GM21576 (cell line): ENCODE results near the gene ENTPD7.
"Not testable (repeated sequence)": the region's sequence is repeated elsewhere in the genome, so short reads cannot be mapped to it uniquely, and the experiment has no call there.

Experiments
- ATAC-seq: cut with Tn5 transposase; IDR thresholded peaks from one replicate; pipeline ENCODE4 v1.9.1; 2021; ENCODE audit warnings: mild to moderate bottlenecking, moderate library complexity; ENCODE audit not compliant: unreplicated experiment

ENTPD7 gene

GRCh38 chr10:99740933-99741559 lies 81.7 kb downstream of the ENTPD7 start:
- ATAC-seq, result no peak

GRCh38 chr10:99742254-99742653 lies 82.9 kb downstream of the ENTPD7 start:
- no peak for ATAC-seq

GRCh38 chr10:99742701-99743100 lies 83.4 kb downstream of the ENTPD7 start:
- no peak for ATAC-seq

GRCh38 chr10:99743841-99744240 lies 84.5 kb downstream of the ENTPD7 start:
- ATAC-seq, result no peak

GRCh38 chr10:99746166-99746565 lies 86.9 kb downstream of the ENTPD7 start:
- not testable (repeated sequence) for ATAC-seq

GRCh38 chr10:99748823-99749451 lies 89.6 kb downstream of the ENTPD7 start:
- no peak for ATAC-seq

- ATAC-seq, result no peak
Observed at GRCh38 chr10:99750641-99751040, 91.3 kb downstream of the ENTPD7 start.

GRCh38 chr10:99754670-99755069 lies 95.4 kb downstream of the ENTPD7 start:
- no peak for ATAC-seq
